Uterus (tissue), 4 donors: ENCODE results near the gene CDKAL1. TPM values are rescaled to one million over a fixed set of nuclear protein-coding genes. Genes with fewer than 3 reads are reported as not detected.

Experiments used
- DNase-seq, 2 donors: peaks; one replicate each; pipeline ENCODE4 v3.0.0-alpha.2; 2019 to 2020
- H3K27ac ChIP-seq, 2 donors: fragments of 200-600 bp; sonication (generic); 1 replicate in 1 of 2; 2 replicates in 1 of 2; pipeline ENCODE4 v1.5.1; 2016 to 2018
- H3K27me3 ChIP-seq, 2 donors: fragments of 200-600 bp; sonication (generic); one replicate each; pipeline ENCODE4 v1.5.1; 2018 to 2019; ENCODE audit warnings: control low read depth in 1 of 2
- H3K36me3 ChIP-seq, 2 donors: fragments of 200-600 bp; sonication (generic); one replicate each; pipeline ENCODE4 v1.5.1; 2019; ENCODE audit warnings: control low read depth in 1 of 2
- H3K4me1 ChIP-seq, 2 donors: fragments of 200-600 bp; sonication (generic); one replicate each; pipeline ENCODE4 v1.5.1; 2018 to 2019; ENCODE audit warnings: control low read depth in 1 of 2
- H3K4me3 ChIP-seq, 2 donors: fragments of 200-600 bp; sonication (generic); 1 replicate in 1 of 2; 2 replicates in 1 of 2; pipeline ENCODE4 v1.5.1; 2018 to 2019; ENCODE audit warnings: mild to moderate bottlenecking in 1 of 2
- H3K9me3 ChIP-seq, 2 donors: fragments of 200-600 bp; sonication (generic); one replicate each; pipeline ENCODE4 v1.5.1; 2019; ENCODE audit warnings: control low read depth in 1 of 2
- POLR2A ChIP-seq, 2 donors: fragments of 450-650 bp; IDR thresholded peaks; one replicate each; pipeline ENCODE4 v1.6.1; 2016; ENCODE audit warnings: antibody characterized with exemption in 2 of 2, mild to moderate bottlenecking in 1 of 2, moderate library complexity in 1 of 2
- intact Hi-C: fragments of 100-400 bp; cut with DNase I; formaldehyde crosslinking; loops from one replicate; pipeline ENCODE4 v1.15.1; 2023; ENCODE audit warnings: low total_unique reads
- total RNA-seq, 4 donors: library from RNA; depleted of rRNA in 3 of 4; stranded (reverse); fragments of >200 nt in 3 of 4; gene quantifications; one replicate each; pipeline versions ENCODE4 v1.1.0 to v1.2.4, GENCODE V29; 2014 to 2023
- TF ChIP-seq, protein P1 (sequence below), 4 experiments: fragments of 200-600 bp in 2 of 4; fragments of 450-650 bp in 2 of 4; sonication (generic) in 2 of 4; IDR thresholded peaks; one replicate each; pipeline ENCODE4 v1.5.1; 2016 to 2019; ENCODE audit warnings: antibody characterized with exemption in 4 of 4, mild to moderate bottlenecking in 2 of 4, moderate library complexity in 1 of 4
- donor health status: DM: yes; HTN: yes; CAD: no.

CDKAL1 gene
- total RNA-seq, 4 donors from 2014 or later, result 5.0 to 51.7 (median 18.9) TPM

DNA sequence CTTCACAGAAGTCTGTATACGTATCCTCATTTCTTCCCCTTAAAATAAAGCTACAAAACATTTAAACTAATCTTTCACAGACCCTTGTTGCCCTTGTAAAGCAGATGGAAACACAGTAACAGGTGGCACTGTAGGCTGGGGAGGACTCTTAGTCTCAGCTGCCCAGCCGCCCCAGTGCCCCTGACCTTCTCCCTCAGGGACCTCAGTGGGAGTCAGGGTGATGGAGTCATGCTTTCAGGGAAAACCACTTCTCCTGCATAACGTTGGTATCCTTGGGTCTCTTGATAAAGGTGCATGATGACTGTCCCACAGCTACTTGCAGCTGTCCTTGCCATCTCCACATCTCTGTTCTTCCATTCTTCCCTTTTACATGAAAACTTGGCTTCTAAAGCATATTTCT is 198.6 kb downstream of the CDKAL1 start:
- Histone ChIP-seq H3K27me3 (no peaks in the 10 kb centered on the region), H3K27ac (no peak overlapping the region), H3K4me3 (no peak overlapping the region), H3K4me1 (no peaks in the 10 kb centered on the region), H3K9me3 (no peaks in the 10 kb centered on the region), H3K36me3 (no peaks in the 10 kb centered on the region)
- no peak for TF ChIP-seq POLR2A (IDR thresholded peaks at IDR 0.05)
- TF ChIP-seq, protein P1, sequence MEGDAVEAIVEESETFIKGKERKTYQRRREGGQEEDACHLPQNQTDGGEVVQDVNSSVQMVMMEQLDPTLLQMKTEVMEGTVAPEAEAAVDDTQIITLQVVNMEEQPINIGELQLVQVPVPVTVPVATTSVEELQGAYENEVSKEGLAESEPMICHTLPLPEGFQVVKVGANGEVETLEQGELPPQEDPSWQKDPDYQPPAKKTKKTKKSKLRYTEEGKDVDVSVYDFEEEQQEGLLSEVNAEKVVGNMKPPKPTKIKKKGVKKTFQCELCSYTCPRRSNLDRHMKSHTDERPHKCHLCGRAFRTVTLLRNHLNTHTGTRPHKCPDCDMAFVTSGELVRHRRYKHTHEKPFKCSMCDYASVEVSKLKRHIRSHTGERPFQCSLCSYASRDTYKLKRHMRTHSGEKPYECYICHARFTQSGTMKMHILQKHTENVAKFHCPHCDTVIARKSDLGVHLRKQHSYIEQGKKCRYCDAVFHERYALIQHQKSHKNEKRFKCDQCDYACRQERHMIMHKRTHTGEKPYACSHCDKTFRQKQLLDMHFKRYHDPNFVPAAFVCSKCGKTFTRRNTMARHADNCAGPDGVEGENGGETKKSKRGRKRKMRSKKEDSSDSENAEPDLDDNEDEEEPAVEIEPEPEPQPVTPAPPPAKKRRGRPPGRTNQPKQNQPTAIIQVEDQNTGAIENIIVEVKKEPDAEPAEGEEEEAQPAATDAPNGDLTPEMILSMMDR (IDR thresholded peaks at IDR 0.05), result no peak
- intact Hi-C loops, result no loop called here
- no peak for DNase-seq

DNA sequence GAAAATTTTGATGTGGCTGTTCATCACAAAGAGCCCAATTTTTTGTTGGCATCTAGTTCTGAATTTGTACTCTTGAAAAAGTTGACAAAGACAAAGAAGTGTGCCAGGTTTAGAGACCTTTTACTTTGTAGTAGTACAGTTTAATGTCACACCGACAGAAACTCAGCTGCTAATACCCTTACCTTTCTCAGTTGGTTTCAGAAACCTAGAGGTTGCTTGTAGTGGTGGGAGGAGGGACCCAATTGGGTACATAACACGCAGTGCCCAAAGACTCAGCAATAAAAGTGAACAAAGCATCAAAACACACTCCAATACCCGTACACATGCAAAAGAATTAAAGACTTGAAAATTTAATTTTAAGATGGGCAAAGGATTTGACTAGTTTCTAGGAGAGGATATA is 203.7 kb downstream of the CDKAL1 start:
- DNase-seq, result no peak
- intact Hi-C loops, result no loop called here
- Histone ChIP-seq H3K4me3 (no peak overlapping the region), H3K27ac (no peak overlapping the region), H3K27me3 (no peaks in the 10 kb centered on the region), H3K9me3 (no peaks in the 10 kb centered on the region), H3K4me1 (no peaks in the 10 kb centered on the region), H3K36me3 (no peaks in the 10 kb centered on the region)
- TF ChIP-seq, protein P1 (IDR thresholded peaks at IDR 0.05), result no peak
- no peak for TF ChIP-seq POLR2A (IDR thresholded peaks at IDR 0.05)

DNA sequence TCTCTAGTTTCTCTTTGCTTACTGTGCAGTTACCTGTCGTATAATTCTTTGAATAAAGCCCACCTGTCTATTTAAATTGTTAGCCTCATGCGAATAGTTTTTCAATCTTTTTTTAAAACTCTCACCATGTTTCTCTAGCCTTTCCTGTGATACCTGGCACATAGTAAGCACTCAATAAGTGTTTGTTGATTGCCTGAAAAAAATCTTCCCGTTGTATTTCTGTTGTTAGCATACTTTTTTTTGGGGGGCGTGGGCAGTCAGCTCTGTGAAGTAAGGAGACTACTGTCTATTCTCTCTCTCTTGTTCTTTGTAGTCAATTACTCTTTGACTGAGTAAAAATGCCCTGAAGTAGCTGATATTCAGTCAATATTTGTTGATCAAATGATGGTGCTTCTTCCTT is 205.8 kb downstream of the CDKAL1 start:
- H3K27ac ChIP-seq, result no peak overlapping the region
- H3K4me3 ChIP-seq, result no peak overlapping the region
- intact Hi-C loops, result no loop called here
- no peak for DNase-seq
- no peaks in the 10 kb centered on the region for H3K4me1 ChIP-seq
- no peaks in the 10 kb centered on the region for H3K36me3 ChIP-seq
- H3K9me3 ChIP-seq, result no peaks in the 10 kb centered on the region
- H3K27me3 ChIP-seq, result no peaks in the 10 kb centered on the region
- no peak for TF ChIP-seq POLR2A (IDR thresholded peaks at IDR 0.05)
- TF ChIP-seq, protein P1 (IDR thresholded peaks at IDR 0.05), result no peak

DNA sequence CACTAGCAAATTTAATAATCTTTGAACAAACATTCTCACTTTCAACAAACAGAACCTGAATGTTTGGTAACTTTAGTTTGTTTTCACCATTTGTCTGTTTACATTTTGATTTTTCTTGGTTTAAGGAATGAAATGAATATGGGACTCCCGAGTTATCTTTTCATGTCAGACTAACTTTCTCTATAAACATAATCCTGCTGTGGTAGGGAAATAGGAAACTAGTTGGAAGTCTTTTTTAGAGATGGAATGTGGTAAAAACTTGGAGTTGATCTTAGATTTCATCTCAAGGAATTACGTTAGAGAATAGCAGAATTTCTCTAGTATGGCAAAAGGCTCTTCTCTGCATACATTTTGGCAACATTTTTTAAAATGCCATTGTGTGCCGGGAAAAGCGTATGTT is 206.5 kb downstream of the CDKAL1 start:
- no peak overlapping the region for H3K4me3 ChIP-seq

DNA sequence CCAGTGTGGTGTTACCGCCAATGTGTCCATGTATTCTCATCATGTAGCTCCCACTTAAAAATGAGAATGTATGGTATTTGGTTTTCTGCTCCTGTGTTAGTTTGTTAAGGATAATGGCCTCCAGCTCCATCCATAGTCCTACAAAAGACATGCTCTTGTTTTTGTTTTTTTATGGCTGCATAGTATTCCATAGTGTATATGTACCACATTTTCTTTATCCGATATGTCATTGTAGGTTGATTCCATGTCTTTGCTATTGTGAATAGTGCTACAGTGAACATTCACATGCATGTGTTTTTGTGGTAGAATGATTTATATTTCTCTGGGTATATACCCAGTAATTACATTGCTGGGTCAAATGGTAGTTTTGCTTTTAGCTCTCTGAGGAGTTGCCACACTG is 207.2 kb downstream of the CDKAL1 start:
- DNase-seq, result no peak
- intact Hi-C loops, result no loop called here
- H3K27ac ChIP-seq, result no peak overlapping the region
- H3K36me3 ChIP-seq, result no peaks in the 10 kb centered on the region
- no peaks in the 10 kb centered on the region for H3K4me1 ChIP-seq
- TF ChIP-seq, protein P1 (IDR thresholded peaks at IDR 0.05), result no peak
- TF ChIP-seq POLR2A (IDR thresholded peaks at IDR 0.05), result no peak
- no peaks in the 10 kb centered on the region for H3K27me3 ChIP-seq
- H3K9me3 ChIP-seq, result no peaks in the 10 kb centered on the region
- no peak overlapping the region for H3K4me3 ChIP-seq

More for the DNA sequence above, 206.5 kb downstream of the CDKAL1 start:
- H3K36me3 ChIP-seq, result no peaks in the 10 kb centered on the region
- TF ChIP-seq, protein P1 (IDR thresholded peaks at IDR 0.05), result no peak
- TF ChIP-seq POLR2A (IDR thresholded peaks at IDR 0.05), result no peak
- H3K9me3 ChIP-seq, result no peaks in the 10 kb centered on the region
- intact Hi-C loops, result no loop called here
- no peaks in the 10 kb centered on the region for H3K4me1 ChIP-seq
- no peaks in the 10 kb centered on the region for H3K27me3 ChIP-seq
- no peak overlapping the region for H3K27ac ChIP-seq
- no peak for DNase-seq
